ENCODE measurements around the gene E2F4. TPM values are rescaled to one million over a fixed set of nuclear protein-coding genes. Genes with fewer than 3 reads are reported as not detected.

The E2F4 gene
- total and polyA plus RNA-seq, 9 of the 15 experiments (the other 6 are each of a cell fraction or from before 2014, with no cell fraction given), result 9.7 to 139 (median 106) TPM

GRCh38 chr16:67191995-67192681, at the start of gene E2F4 (continued):
- TF ChIP-seq ZNF407 (IDR thresholded peaks at IDR 0.05; ENCODE audit: low read depth) (no peak), FOXK2 (conservative IDR thresholded peaks at IDR 0.05 in 1 of 2, IDR thresholded peaks at IDR 0.05 in 1 of 2; ENCODE audit: low read depth in 2 of 2) (peak in 1 of 2 experiments; percentile 58; a peak in 3 of 4 replicates), SUPT5H (IDR thresholded peaks at IDR 0.05) (peak; percentile 62), ELF4 (CRISPR knock-in tag; IDR thresholded peaks at IDR 0.05) (no peak), PTBP1 (IDR thresholded peaks at IDR 0.05; ENCODE audit: low read depth, low read length) (no peak), E2F8 (IDR thresholded peaks at IDR 0.05; ENCODE audit: low read depth, partially characterized antibody) (peak; percentile 85), NFRKB (IDR thresholded peaks at IDR 0.05; ENCODE audit: low read depth) (no peak), JUND (IDR thresholded peaks at IDR 0.05; ENCODE audit: borderline replicate concordance, low read depth, low read length) (peak; percentile 67), JUND (tag; IDR thresholded peaks at IDR 0.05; ENCODE audit: borderline replicate concordance, low read depth, low read length) (peak; percentile 53; the same call in 1 of the 3 replicates), RBFOX2 (IDR thresholded peaks at IDR 0.05; ENCODE audit: low read depth, low read length) (peak; percentile 87), ZBTB11 (CRISPR knock-in tag; IDR thresholded peaks at IDR 0.05) (peak in 2 of 3 experiments; percentile 66 to 91; a peak in 4 of 6 replicates), GTF2A2 (tag; IDR thresholded peaks at IDR 0.05) (no peak), ZC3H11A (IDR thresholded peaks at IDR 0.05; ENCODE audit: low read depth, low read length) (no peak)
